HepG2 (cell line): ENCODE data around the gene SLC17A9. TPM values are rescaled to one million over a fixed set of nuclear protein-coding genes. Genes with fewer than 3 reads are reported as not detected.

ENCODE experiments used
- MEIS1 ChIP-seq: sonication (generic); formaldehyde crosslinking; IDR thresholded peaks from 2 replicates; pipeline ENCODE4 v1.9.0; 2021; ENCODE audit warnings: mild to moderate bottlenecking, missing genetic modification reagents, moderate library complexity, borderline replicate concordance
- NPAS2 ChIP-seq: sonication (generic); formaldehyde crosslinking; IDR thresholded peaks from 2 replicates; pipeline ENCODE4 v1.8.0; 2022; ENCODE audit warnings: mild to moderate bottlenecking, missing genetic modification reagents, borderline replicate concordance
- NR2F2 ChIP-seq: IDR thresholded peaks from 2 replicates; pipeline ENCODE4 v1.6.1; 2012; ENCODE audit warnings: low read depth, inconsistent platforms, borderline replicate concordance
- PHF20 ChIP-seq: sonication (generic); formaldehyde crosslinking; IDR thresholded peaks from 2 replicates; pipeline ENCODE4 v1.5.0; 2020; ENCODE audit warnings: mild to moderate bottlenecking, missing genetic modification reagents
- RBM39 ChIP-seq: fragments of 200-400 bp; formaldehyde crosslinking; IDR thresholded peaks from one replicate; pipeline ENCODE4 v1.6.1; 2018; ENCODE audit warnings: antibody characterized with exemption, mild to moderate bottlenecking, low read depth, low read length; ENCODE audit not compliant: poor library complexity, severe bottlenecking
- SNAPC2 ChIP-seq: sonication (generic); formaldehyde crosslinking; IDR thresholded peaks from 2 replicates; pipeline ENCODE4 v1.8.1; 2022; ENCODE audit warnings: mild to moderate bottlenecking, missing genetic modification reagents
- ZBTB37 ChIP-seq: sonication (generic); formaldehyde crosslinking; IDR thresholded peaks from 2 replicates; pipeline ENCODE4 v1.4.0; 2020; ENCODE audit warnings: mild to moderate bottlenecking, missing genetic modification reagents
- ZNF3 ChIP-seq: IDR thresholded peaks from 2 replicates; pipeline ENCODE4 v1.7.0; 2017; ENCODE audit warnings: inconsistent platforms
- ZNF326 ChIP-seq: sonication (generic); formaldehyde crosslinking; IDR thresholded peaks from 2 replicates; pipeline ENCODE4 v1.4.0; 2020; ENCODE audit warnings: missing genetic modification reagents, borderline replicate concordance
- ZNF589 ChIP-seq: sonication (generic); formaldehyde crosslinking; conservative IDR thresholded peaks from 2 replicates; pipeline ENCODE4 v1.8.0; 2022; ENCODE audit warnings: mild to moderate bottlenecking, moderate library complexity, missing genetic modification reagents
- ZNF646 ChIP-seq: sonication (generic); formaldehyde crosslinking; IDR thresholded peaks from 2 replicates; pipeline ENCODE4 v1.9.0; 2021; ENCODE audit warnings: mild to moderate bottlenecking, missing genetic modification reagents
- ZSCAN25 ChIP-seq: sonication (generic); formaldehyde crosslinking; IDR thresholded peaks from 2 replicates; pipeline ENCODE4 v1.8.0; 2022; ENCODE audit warnings: mild to moderate bottlenecking, missing genetic modification reagents
- polyA plus RNA-seq, 8 experiments: library from polyadenylated mRNA; depleted of rRNA in 3 of 8; stranded (reverse) in 7 of 8; unstranded in 1 of 8; fragments of >200 nt; fragmentation: Illumina TruSeq in 4 of 8; extraction: Trizol in 4 of 8; gene quantifications; 2 replicates each; pipeline versions ENCODE4 v1.2.1 to v1.2.3, GENCODE V29; 2011 to 2016; ENCODE audit warnings: low read depth in 4 of 8, missing spikeins in 1 of 8, mixed read lengths in 1 of 8; ENCODE audit not compliant: insufficient read depth in 1 of 8
- total RNA-seq, 5 experiments: library from RNA; depleted of rRNA; stranded (reverse); fragments of >200 nt; fragmentation: Illumina TruSeq; extraction: Trizol; gene quantifications; 2 replicates each; pipeline ENCODE4 v1.2.3, GENCODE V29; 2016; ENCODE audit warnings: low read depth in 1 of 5
- TF ChIP-seq, protein P1 (sequence below): sonication (generic); formaldehyde crosslinking; IDR thresholded peaks from 2 replicates; pipeline ENCODE4 v1.5.1; 2020; ENCODE audit warnings: missing genetic modification reagents, mild to moderate bottlenecking, borderline replicate concordance
- TF ChIP-seq, protein P2 (sequence below): sonication (generic); formaldehyde crosslinking; IDR thresholded peaks from 2 replicates; pipeline ENCODE4 v1.8.1; 2023; ENCODE audit warnings: mild to moderate bottlenecking, inconsistent platforms, moderate library complexity, missing genetic modification reagents, borderline replicate concordance
- TF ChIP-seq, protein P3 (sequence below): sonication (generic); formaldehyde crosslinking; IDR thresholded peaks from 2 replicates; pipeline ENCODE4 v1.8.1; 2023; ENCODE audit warnings: missing genetic modification reagents, mild to moderate bottlenecking, borderline replicate concordance

The SLC17A9 gene
- total and polyA plus RNA-seq, 2 of the 13 experiments (the other 11 are each of a cell fraction or from before 2014, with no cell fraction given): 110 to 191 TPM

GRCh38 chr20:62971211-62971949 lies 18.9 kb downstream of the SLC17A9 start (continued):
- TF ChIP-seq SNAPC2 (CRISPR knock-in tag) (0 out of 2 replicates have a peak, but pooled peaks have one; percentile 66), ZNF589 (CRISPR knock-in tag) (0 out of 2 replicates have a peak, but pooled peaks have one; percentile 22), ZBTB37 (CRISPR knock-in tag) (no peak), NPAS2 (CRISPR knock-in tag) (no peak), NR2F2 (no peak), ZNF326 (no peak), ZNF646 (peak; percentile 72; the same call in 1 of the 2 replicates), ZNF3 (CRISPR knock-in tag) (peak; percentile 32; the same call in 1 of the 2 replicates), RBM39 (peak; percentile 68), PHF20 (0 out of 2 replicates have a peak, but pooled peaks have one; percentile 3), ZSCAN25 (peak; percentile 66; the same call in 1 of the 2 replicates), MEIS1 (CRISPR knock-in tag) (0 out of 2 replicates have a peak, but pooled peaks have one; percentile 63)
- TF ChIP-seq, protein P1, sequence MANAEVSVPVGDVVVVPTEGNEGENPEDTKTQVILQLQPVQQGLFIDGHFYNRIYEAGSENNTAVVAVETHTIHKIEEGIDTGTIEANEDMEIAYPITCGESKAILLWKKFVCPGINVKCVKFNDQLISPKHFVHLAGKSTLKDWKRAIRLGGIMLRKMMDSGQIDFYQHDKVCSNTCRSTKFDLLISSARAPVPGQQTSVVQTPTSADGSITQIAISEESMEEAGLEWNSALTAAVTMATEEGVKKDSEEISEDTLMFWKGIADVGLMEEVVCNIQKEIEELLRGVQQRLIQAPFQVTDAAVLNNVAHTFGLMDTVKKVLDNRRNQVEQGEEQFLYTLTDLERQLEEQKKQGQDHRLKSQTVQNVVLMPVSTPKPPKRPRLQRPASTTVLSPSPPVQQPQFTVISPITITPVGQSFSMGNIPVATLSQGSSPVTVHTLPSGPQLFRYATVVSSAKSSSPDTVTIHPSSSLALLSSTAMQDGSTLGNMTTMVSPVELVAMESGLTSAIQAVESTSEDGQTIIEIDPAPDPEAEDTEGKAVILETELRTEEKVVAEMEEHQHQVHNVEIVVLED: 0 out of 2 replicates have a peak, but pooled peaks have one; percentile 43
- TF ChIP-seq, protein P2, sequence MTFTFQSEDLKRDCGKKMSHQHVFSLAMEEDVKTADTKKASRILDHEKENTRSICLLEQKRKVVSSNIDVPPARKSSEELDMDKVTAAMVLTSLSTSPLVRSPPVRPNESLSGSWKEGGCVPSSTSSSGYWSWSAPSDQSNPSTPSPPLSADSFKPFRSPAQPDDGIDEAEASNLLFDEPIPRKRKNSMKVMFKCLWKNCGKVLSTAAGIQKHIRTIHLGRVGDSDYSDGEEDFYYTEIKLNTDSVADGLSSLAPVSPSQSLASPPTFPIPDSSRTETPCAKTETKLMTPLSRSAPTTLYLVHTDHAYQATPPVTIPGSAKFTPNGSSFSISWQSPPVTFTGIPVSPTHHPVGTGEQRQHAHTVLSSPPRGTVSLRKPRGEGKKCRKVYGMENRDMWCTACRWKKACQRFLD (CRISPR knock-in tag): no peak
- TF ChIP-seq, protein P3, sequence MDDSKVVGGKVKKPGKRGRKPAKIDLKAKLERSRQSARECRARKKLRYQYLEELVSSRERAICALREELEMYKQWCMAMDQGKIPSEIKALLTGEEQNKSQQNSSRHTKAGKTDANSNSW: 0 out of 2 replicates have a peak, but pooled peaks have one; percentile 41
